ENCODE measurements around the gene SPHKAP. TPM values are rescaled to one million over a fixed set of nuclear protein-coding genes. Genes with fewer than 3 reads are reported as not detected.

Gene SPHKAP
- total RNA-seq, 2 donors from 2014 or later = not detected

DNA sequence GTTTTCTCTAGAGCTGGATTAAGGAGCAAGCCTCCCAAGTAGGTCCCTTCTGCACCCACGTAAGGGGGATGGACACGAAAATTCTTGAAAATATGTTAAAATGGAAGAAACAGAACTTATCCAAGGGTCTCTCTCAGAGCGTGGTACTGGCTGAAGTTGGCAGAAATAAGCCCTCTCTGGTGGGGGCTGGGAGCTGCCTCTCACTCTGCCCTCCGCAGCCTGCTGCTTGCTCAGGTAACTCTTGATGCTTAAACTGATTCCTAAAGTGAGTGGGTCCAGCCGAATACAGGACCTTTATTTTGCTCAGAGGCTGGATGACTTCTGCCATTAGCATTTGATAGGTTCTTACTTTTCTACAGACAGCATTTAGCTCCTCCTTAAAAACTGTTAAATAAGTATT lies 78.1 kb downstream of the SPHKAP start:
- Histone ChIP-seq H3K9me3 (no peaks in the 10 kb centered on the region), H3K36me3 (replicated peaks in 1 of 2; ENCODE audit: insufficient read depth in 1 of 2, low read depth in 2 of 2) (no peaks in the 10 kb centered on the region), H3K4me3 (no peak overlapping the region), H3K27ac (no peak overlapping the region), H3K27me3 (no peaks in the 10 kb centered on the region), H3K4me1 (no peaks in the 10 kb centered on the region)
- WGBS, 2 donors = 67 to 71% methylated on average over 5 of the region's 5 CpGs
- TF ChIP-seq, protein P1, sequence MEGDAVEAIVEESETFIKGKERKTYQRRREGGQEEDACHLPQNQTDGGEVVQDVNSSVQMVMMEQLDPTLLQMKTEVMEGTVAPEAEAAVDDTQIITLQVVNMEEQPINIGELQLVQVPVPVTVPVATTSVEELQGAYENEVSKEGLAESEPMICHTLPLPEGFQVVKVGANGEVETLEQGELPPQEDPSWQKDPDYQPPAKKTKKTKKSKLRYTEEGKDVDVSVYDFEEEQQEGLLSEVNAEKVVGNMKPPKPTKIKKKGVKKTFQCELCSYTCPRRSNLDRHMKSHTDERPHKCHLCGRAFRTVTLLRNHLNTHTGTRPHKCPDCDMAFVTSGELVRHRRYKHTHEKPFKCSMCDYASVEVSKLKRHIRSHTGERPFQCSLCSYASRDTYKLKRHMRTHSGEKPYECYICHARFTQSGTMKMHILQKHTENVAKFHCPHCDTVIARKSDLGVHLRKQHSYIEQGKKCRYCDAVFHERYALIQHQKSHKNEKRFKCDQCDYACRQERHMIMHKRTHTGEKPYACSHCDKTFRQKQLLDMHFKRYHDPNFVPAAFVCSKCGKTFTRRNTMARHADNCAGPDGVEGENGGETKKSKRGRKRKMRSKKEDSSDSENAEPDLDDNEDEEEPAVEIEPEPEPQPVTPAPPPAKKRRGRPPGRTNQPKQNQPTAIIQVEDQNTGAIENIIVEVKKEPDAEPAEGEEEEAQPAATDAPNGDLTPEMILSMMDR (IDR thresholded peaks at IDR 0.05) = no peak
- no peak for TF ChIP-seq POLR2A (IDR thresholded peaks at IDR 0.05)
- DNase-seq (no peak), ATAC-seq (no peak)
- intact Hi-C loops (cut with DNase I) = no loop called here

DNA sequence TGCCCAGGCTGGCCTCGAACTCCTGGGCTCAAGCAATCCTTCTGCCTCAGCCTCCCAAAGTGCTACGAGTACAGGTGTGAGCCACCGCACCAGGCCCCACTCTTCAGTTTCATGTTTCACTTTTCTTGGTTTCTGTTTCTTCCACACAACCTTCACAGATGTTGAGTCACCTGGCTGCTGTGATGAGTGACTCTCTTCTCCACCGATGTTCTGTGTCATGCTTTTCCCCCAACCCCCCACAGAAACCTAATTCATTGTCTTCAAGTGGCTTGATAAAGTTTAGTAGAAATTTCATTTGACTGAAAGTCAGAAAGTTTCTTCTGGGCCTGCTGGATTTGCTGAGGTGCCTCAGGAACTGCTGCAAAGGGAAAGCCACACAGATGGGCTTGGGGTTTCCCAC lies 78.5 kb downstream of the SPHKAP start:
- 70 to 82% methylated on average over 4 of the region's 4 CpGs for WGBS, 2 donors

DNA sequence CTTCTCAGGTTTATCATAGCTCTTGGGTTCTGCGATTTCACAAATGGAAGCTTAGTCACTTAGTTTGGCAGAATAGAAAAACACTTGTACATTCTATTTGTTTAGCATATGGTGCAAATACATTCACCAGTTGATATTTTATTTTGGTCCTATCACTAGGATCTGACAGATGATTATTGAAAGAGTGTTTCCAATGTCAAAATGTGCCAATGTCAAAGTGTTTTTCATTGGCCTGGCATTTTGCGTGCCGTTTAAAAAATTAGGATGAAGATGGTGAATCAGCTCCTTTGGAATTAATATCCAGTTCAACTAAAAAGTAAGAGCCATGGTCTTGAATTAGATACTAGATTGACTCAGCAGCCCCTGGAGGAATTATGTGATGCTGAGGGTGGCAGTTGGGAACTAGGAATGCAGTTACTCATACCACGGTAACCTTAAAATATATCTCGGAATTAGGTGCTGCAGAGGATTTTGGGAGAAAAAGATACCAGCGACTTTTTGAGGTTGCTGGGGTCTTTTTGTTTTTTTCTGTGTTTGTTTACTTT lies 87.0 kb downstream of the SPHKAP start:
- TF ChIP-seq, protein P1 (IDR thresholded peaks at IDR 0.05) = no peak
- no peak for TF ChIP-seq POLR2A (IDR thresholded peaks at IDR 0.05)
- ATAC-seq (no peak), DNase-seq (no peak)
- Histone ChIP-seq H3K27me3 (no peaks in the 10 kb centered on the region), H3K9me3 (no peaks in the 10 kb centered on the region), H3K4me3 (no peak overlapping the region), H3K27ac (no peak overlapping the region), H3K4me1 (no peaks in the 10 kb centered on the region), H3K36me3 (replicated peaks in 1 of 2; ENCODE audit: insufficient read depth in 1 of 2, low read depth in 2 of 2) (no peaks in the 10 kb centered on the region)
- WGBS, 2 donors = 70 to 87% methylated on average over 6 of the region's 6 CpGs
- intact Hi-C loops (cut with DNase I) = no loop called here

More for the DNA sequence above, 78.5 kb downstream of the SPHKAP start:
- H3K36me3 ChIP-seq (replicated peaks in 1 of 2; ENCODE audit: insufficient read depth in 1 of 2, low read depth in 2 of 2) = no peaks in the 10 kb centered on the region
- no peak for DNase-seq
- H3K4me1 ChIP-seq = no peaks in the 10 kb centered on the region
- no peaks in the 10 kb centered on the region for H3K27me3 ChIP-seq
- ATAC-seq = no peak
- no peak overlapping the region for H3K4me3 ChIP-seq
- intact Hi-C loops (cut with DNase I) = no loop called here
- H3K27ac ChIP-seq = no peak overlapping the region
- H3K9me3 ChIP-seq = no peaks in the 10 kb centered on the region
- TF ChIP-seq, protein P1 (IDR thresholded peaks at IDR 0.05) = no peak
- TF ChIP-seq POLR2A (IDR thresholded peaks at IDR 0.05) = no peak

DNA sequence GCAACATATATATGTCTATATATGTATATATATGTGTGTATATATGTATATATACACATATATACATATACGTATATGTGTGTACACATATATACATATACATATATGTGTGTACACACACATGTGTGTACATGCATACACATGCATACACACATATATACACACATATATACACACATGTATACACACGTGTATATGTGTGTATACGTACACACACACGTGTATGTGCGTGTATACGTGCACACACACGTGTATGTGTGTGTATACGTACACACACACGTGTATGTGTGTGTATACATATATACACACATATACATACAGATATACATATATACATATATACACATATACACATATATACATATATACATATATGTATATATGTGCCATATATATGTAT lies 89.4 kb downstream of the SPHKAP start:
- Histone ChIP-seq H3K36me3 (replicated peaks in 1 of 2; ENCODE audit: insufficient read depth in 1 of 2, low read depth in 2 of 2) (no peaks in the 10 kb centered on the region), H3K4me1 (no peaks in the 10 kb centered on the region), H3K9me3 (no peaks in the 10 kb centered on the region), H3K27ac (no peak overlapping the region), H3K4me3 (no peak overlapping the region), H3K27me3 (no peaks in the 10 kb centered on the region)
- intact Hi-C loops (cut with DNase I) = no loop called here
- DNase-seq = no peak
- TF ChIP-seq, protein P1 (IDR thresholded peaks at IDR 0.05) = no peak
- TF ChIP-seq POLR2A (IDR thresholded peaks at IDR 0.05) = no peak
- WGBS, 2 donors = 59 to 65% methylated on average over 9 of the region's 9 CpGs
- no peak for ATAC-seq

DNA sequence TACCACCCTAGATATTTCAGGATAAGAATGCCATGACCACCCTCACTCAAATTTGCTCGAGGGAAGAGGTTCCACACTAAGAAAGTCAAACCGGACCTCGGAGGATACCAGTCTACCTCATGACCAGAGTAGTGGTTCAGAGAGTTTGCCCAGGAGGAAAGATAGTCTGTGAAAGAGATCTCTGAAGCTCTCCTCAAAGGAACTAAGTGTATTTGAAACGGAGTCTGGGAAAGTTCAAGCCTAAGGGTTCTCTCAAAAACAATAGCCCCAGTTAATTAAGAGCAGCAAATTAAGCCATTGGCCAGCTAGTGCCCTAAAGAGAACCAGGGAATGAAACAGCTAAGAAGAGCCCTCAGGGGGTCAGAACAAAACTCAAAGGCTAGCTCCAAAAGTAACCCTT lies 94.9 kb downstream of the SPHKAP start:
- Histone ChIP-seq H3K4me1 (no peaks in the 10 kb centered on the region), H3K36me3 (replicated peaks in 1 of 2; ENCODE audit: insufficient read depth in 1 of 2, low read depth in 2 of 2) (no peaks in the 10 kb centered on the region), H3K9me3 (no peaks in the 10 kb centered on the region), H3K27me3 (peaks cover 0 to 3% of the 10 kb centered on the region in 2 donors), H3K27ac (no peak overlapping the region), H3K4me3 (no peak overlapping the region)
- TF ChIP-seq, protein P1 (IDR thresholded peaks at IDR 0.05) = no peak
- TF ChIP-seq POLR2A (IDR thresholded peaks at IDR 0.05) = no peak
- WGBS, 2 donors = 62 to 68% methylated on average over 4 of the region's 4 CpGs
- no peak for DNase-seq
- intact Hi-C loops (cut with DNase I) = no loop called here
- no peak for ATAC-seq
